ENCODE data around the gene HOXB9. TPM values are rescaled to one million over a fixed set of nuclear protein-coding genes. Genes with fewer than 3 reads are reported as not detected.

The HOXB9 gene
- total RNA-seq, 1 experiment from 2014 or later: 0.24 TPM

DNA sequence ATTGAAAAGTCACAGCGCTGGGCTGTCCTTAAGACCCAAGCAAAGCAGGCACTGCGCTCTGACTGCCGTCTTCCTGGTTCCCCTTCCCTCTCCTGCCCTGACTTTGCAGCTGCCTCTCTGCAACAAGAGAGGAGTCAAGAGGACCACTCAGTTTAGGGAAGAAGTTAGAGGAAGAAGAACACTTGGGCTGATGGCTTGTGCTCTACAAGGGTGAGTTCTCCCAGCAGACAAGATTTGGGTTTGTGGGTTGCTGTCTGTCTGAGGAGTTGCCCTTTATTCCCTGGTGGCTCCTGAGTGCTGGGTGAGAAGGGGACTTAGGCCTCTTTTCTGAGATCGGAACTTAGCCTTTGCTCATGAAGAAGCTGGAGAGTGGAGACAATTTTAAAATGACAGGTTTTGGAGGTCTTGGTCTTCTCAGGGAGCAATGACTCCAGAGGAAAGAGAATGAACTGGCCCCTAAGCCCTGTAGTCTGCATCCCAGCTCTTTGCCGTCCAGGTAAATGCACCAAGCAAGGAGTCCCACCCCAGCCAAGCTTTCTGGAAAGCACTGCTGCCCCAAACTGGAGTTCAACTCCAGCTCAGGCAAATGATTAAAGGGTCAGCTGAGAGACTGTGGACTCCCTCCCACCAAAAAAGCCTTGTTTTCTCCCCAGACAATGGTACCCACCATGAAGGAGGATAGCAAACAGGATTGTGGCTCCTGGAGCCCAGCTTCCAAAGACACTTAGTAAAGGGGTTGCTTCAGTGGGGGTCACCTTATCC is 2.7 kb upstream of the HOXB9 start (continued):
- no peak for TF ChIP-seq CREM (CRISPR knock-in tag; IDR thresholded peaks at IDR 0.05)
- no peak for TF ChIP-seq TP53 (CRISPR knock-in tag; IDR thresholded peaks at IDR 0.05)
- no peak for TF ChIP-seq PRRX2 (CRISPR knock-in tag; IDR thresholded peaks at IDR 0.05)
- no peak for TF ChIP-seq IRF1 (CRISPR knock-in tag; IDR thresholded peaks at IDR 0.05)
- TF ChIP-seq AR (CRISPR knock-in tag; IDR thresholded peaks at IDR 0.05): no peak
- TF ChIP-seq FOXP1 (CRISPR knock-in tag; IDR thresholded peaks at IDR 0.05; ENCODE audit: borderline replicate concordance): no peak
- TF ChIP-seq, protein P1, sequence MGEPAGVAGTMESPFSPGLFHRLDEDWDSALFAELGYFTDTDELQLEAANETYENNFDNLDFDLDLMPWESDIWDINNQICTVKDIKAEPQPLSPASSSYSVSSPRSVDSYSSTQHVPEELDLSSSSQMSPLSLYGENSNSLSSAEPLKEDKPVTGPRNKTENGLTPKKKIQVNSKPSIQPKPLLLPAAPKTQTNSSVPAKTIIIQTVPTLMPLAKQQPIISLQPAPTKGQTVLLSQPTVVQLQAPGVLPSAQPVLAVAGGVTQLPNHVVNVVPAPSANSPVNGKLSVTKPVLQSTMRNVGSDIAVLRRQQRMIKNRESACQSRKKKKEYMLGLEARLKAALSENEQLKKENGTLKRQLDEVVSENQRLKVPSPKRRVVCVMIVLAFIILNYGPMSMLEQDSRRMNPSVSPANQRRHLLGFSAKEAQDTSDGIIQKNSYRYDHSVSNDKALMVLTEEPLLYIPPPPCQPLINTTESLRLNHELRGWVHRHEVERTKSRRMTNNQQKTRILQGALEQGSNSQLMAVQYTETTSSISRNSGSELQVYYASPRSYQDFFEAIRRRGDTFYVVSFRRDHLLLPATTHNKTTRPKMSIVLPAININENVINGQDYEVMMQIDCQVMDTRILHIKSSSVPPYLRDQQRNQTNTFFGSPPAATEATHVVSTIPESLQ (CRISPR knock-in tag; IDR thresholded peaks at IDR 0.05): no peak

DNA sequence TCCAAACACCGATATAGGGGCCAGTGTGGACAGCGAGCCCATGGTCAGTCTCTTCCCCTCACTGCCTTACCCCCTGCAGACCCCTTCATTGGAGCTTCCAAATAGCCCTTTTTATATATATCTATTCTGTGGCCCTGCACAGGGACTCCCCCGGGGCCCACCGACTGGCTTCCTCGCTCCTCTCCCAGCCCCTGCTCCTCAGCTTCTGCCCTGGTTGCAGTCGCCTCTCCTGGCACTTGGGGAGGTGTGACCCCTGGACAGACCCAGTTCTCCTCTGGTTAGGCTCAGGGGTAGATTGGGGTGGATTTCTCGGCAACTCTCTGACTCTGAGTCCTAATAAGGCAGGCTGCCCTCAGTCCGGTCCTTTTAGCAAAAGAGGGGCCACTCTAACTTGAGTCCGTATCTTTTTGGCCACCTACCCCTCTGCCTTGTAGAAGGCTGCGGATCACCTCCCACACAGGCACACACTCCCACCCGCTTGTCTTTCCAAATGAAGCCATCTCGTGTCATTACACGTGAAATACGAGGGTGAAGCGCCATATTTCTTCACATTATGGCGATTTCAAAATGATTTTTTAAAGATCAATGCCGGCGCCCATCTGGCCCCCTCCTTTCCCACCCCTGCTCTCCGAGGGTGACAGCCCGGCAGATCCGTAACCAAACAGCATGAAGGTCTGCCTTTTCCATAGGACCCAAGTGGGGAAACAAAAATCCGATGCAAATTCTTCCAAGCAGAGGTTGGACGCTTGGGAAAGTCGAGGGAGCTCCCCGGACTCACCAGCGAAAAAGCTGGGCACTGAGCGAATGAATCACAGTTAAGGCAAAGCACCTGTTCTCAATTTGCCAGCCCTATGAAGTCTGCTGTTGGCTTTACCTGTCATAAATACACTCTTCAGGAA is 1.7 kb upstream of the HOXB9 start:
- CTCF ChIA-PET: interaction anchor here (1.1 to 3.5 kb wide), 2 partner anchors 9 kb away, joined by 7 to 54 read pairs; no protein-coding TSS in a partner anchor
- Mint-ChIP-seq H3K4me1 (peaks cover 19% of the 10 kb centered on the region), H3K4me3 (no peak overlapping the region), H3K27ac (no peak overlapping the region), H3K36me3 (no peaks in the 10 kb centered on the region; the same call in 1 of the 2 replicates), H3K27me3 (ENCODE audit: low read depth) (peaks cover 100% of the 10 kb centered on the region; the same call in 1 of the 2 replicates), H3K9me3 (no peaks in the 10 kb centered on the region)
- ATAC-seq (no peak), DNase-seq (ENCODE audit: low spot score) (no peak)
- POLR2A ChIA-PET: no interaction called here
- TF ChIP-seq JAZF1 (CRISPR knock-in tag; IDR thresholded peaks at IDR 0.05) (no peak), ZSCAN18 (CRISPR knock-in tag; IDR thresholded peaks at IDR 0.05) (no peak), JUN (CRISPR knock-in tag; IDR thresholded peaks at IDR 0.05) (no peak), ZNF263 (CRISPR knock-in tag; IDR thresholded peaks at IDR 0.05; ENCODE audit: low read depth) (no peak)
- TF ChIP-seq, protein P2, sequence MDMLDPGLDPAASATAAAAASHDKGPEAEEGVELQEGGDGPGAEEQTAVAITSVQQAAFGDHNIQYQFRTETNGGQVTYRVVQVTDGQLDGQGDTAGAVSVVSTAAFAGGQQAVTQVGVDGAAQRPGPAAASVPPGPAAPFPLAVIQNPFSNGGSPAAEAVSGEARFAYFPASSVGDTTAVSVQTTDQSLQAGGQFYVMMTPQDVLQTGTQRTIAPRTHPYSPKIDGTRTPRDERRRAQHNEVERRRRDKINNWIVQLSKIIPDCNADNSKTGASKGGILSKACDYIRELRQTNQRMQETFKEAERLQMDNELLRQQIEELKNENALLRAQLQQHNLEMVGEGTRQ (CRISPR knock-in tag; IDR thresholded peaks at IDR 0.05): no peak

GRCh38 chr17:48627118-48627597 is 1.0 kb upstream of the HOXB9 start:
- Mint-ChIP-seq H3K4me3 (peak overlapping the region; percentile 23; the same call in 1 of the 2 replicates), H3K27ac (no peak overlapping the region), H3K36me3 (no peaks in the 10 kb centered on the region; the same call in 1 of the 2 replicates), H3K4me1 (peaks cover 12% of the 10 kb centered on the region), H3K27me3 (ENCODE audit: low read depth) (peaks cover 100% of the 10 kb centered on the region; the same call in 1 of the 2 replicates), H3K9me3 (no peaks in the 10 kb centered on the region)
- POLR2A ChIA-PET: no interaction called here
- TF ChIP-seq ELF4 (CRISPR knock-in tag; IDR thresholded peaks at IDR 0.05; ENCODE audit: low read depth) (no peak), SMAD3 (CRISPR knock-in tag; IDR thresholded peaks at IDR 0.05; ENCODE audit: borderline replicate concordance) (no peak), CTCF (IDR thresholded peaks at IDR 0.05) (no peak), MYBL2 (CRISPR knock-in tag; IDR thresholded peaks at IDR 0.05) (no peak), KAT7 (CRISPR knock-in tag; IDR thresholded peaks at IDR 0.05; ENCODE audit: borderline replicate concordance) (no peak), JUN (CRISPR knock-in tag; IDR thresholded peaks at IDR 0.05) (no peak)
- TF ChIP-seq, protein P3, sequence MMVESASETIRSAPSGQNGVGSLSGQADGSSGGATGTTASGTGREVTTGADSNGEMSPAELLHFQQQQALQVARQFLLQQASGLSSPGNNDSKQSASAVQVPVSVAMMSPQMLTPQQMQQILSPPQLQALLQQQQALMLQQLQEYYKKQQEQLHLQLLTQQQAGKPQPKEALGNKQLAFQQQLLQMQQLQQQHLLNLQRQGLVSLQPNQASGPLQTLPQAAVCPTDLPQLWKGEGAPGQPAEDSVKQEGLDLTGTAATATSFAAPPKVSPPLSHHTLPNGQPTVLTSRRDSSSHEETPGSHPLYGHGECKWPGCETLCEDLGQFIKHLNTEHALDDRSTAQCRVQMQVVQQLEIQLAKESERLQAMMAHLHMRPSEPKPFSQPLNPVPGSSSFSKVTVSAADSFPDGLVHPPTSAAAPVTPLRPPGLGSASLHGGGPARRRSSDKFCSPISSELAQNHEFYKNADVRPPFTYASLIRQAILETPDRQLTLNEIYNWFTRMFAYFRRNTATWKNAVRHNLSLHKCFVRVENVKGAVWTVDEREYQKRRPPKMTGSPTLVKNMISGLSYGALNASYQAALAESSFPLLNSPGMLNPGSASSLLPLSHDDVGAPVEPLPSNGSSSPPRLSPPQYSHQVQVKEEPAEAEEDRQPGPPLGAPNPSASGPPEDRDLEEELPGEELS (CRISPR knock-in tag; IDR thresholded peaks at IDR 0.05): no peak
- CTCF ChIA-PET: interaction anchor here (3.5 kb wide), 1 partner anchor 9 kb away, joined by 54 read pairs; no protein-coding TSS in a partner anchor
- DNase-seq (ENCODE audit: low spot score) (no peak), ATAC-seq (no peak)

Data from WTC11 (cell line).